ENCODE data around the gene ST6GALNAC3.

GRCh38 chr1:76593618-76594017 is 519.1 kb downstream of the ST6GALNAC3 start:
- TF ChIP-seq CTCF (IDR thresholded peaks at IDR 0.05) (no peak), POLR2A (IDR thresholded peaks at IDR 0.05) (no peak)
